NCI-H1092 treated with DMSO at 0.1 percent for 48 hours (cell line): ENCODE measurements around the gene CUEDC2.

Source experiments
- DNase-seq: peaks from one replicate; lab custom pipeline; 2025; lab: John Stamatoyannopoulos, UW

Gene CUEDC2

GRCh38 chr10:102432162-102432950 is at the start of gene CUEDC2:
Gene CUEDC2, minus strand, starts transcription at chr10:102432574. Its CDS starts 7,386 bp downstream, at chr10:102425188.
- peak; percentile 84 for DNase-seq

DNA sequence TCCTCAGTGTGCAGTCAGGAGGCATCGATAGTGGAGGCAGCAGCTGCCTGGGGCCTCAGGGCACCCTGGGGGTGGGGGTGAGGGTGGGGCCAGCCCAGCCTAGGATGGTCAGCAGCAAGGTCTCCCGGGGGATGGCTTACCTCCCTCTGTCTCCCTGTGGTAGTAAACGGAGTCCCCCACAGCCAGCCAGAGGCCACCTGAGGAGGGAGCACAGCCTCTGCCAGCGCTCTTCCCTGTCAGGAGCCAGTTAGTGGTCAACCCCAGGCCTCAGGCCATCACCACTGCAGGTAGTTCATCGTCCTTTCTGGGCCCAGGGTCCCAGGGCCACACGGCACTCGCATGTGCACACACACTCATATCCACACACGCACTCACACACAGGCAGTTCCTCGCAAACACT is 48.0 kb upstream of the CUEDC2 start:
- no peak for DNase-seq

- no peak for DNase-seq
These were observed 47.3 kb upstream of the CUEDC2 start for GRCh38 chr10:102479651-102480050.

DNA sequence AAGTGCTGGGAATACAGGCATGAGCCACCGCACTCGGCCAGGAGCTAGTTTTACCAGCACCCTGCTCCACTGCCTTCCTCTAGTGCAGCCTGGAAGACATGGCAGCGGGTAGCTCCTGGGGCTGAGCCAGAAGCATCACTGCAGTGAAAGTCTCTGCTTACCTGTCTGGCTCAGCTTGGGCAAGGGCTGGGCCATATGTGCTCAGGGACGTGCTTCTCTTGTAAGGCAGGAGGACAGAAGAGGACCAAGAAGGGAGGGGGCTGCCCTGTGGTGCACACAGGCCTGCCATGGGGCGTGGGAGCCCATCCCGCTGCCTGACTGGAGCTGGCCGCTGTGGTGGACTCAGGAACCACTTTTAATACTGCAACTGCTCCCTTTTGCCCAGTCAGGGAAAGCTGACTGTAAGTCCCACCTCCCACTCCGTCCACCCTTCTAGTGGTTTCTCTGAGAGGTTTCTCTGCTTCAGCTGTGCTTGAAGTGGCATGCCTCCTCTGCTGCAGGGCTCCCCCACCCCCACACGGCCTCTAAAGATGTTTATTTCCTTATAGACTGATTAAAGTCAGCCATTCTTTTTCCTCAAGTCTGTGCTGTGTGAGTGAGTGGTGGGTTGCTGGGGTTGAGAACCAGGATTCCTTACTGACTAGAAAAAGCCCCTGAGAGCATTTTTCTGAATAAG is 44.2 kb upstream of the CUEDC2 start:
- no peak for DNase-seq

DNA sequence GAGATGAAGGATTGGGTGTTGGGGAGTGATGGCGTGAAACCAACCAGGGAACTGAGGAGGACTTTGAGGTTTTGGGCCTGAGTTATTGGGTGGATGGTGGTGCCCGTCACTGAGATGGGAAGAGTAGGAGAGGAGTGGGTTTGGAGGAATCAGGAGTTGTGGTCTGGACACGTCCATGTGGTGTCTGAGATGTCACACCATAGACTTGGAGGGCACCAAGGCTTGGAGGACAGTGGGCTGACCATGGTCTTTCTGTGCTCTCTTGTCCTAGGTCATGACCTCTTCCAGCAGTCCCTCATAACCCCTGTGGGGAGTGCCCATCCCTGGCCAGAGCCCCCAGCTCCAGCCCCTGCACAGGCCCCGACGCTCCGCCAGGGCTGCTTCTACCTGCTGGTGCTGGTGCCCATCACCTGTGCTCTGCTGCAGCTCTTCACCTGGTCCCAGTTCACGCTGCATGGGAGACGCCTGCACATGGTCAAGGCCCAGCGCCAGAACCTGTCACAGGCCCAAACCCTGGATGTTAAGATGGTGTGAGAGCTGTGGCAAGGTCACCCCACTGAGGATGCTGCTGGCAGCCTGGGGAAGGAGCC is 43.2 kb upstream of the CUEDC2 start:
- no peak for DNase-seq

- no peak for DNase-seq
These were observed 41.3 kb upstream of the CUEDC2 start for GRCh38 chr10:102473445-102474331.

DNA sequence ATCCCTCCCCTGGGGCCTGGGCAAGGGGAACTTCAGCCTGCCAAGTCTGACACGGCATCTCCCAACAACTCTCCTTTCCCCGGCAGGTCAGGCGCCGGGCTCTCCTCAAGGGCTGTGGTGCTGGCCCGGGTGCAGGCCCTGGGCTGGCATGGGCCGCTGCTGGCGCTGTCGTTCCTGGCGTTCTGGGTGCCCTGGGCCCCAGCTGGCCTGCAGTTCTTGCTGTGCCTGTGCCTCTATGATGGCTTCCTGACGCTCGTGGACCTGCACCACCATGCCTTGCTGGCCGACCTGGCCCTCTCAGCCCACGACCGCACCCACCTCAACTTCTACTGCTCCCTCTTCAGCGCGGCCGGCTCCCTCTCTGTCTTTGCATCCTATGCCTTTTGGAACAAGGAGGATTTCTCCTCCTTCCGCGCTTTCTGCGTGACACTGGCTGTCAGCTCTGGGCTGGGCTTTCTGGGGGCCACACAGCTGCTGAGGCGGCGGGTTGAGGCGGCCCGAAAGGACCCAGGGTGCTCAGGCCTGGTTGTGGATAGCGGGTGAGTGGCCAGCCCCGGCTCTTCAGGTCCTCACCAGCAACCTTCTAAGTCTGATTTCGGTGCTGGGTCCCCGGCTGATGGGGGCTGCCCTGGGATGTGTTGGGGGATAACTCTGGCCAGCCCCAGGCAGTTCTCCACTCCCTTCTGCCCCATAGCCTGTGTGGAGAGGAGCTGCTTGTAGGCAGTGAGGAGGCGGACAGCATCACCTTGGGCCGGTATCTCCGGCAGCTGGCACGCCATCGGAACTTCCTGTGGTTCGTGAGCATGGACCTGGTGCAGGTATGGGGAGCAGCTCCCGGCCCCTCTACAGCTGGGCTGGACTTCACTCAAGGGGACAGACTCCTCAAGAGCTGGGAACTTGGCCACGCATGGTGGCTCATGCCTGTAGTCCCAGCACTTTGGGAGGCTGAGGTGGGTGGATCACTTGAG is 38.5 kb upstream of the CUEDC2 start:
- no peak for DNase-seq

- no peak for DNase-seq
These were observed 36.3 kb upstream of the CUEDC2 start for GRCh38 chr10:102468683-102469082.

GRCh38 chr10:102467971-102468438 is 35.6 kb upstream of the CUEDC2 start:
- DNase-seq: no peak

GRCh38 chr10:102467318-102467717 is 34.9 kb upstream of the CUEDC2 start:
- DNase-seq: no peak

GRCh38 chr10:102465466-102465865 is 33.1 kb upstream of the CUEDC2 start:
- no peak for DNase-seq

GRCh38 chr10:102463983-102464382 is 31.6 kb upstream of the CUEDC2 start:
- DNase-seq: no peak

- no peak for DNase-seq
These were observed 30.2 kb upstream of the CUEDC2 start for GRCh38 chr10:102462512-102463054.

DNA sequence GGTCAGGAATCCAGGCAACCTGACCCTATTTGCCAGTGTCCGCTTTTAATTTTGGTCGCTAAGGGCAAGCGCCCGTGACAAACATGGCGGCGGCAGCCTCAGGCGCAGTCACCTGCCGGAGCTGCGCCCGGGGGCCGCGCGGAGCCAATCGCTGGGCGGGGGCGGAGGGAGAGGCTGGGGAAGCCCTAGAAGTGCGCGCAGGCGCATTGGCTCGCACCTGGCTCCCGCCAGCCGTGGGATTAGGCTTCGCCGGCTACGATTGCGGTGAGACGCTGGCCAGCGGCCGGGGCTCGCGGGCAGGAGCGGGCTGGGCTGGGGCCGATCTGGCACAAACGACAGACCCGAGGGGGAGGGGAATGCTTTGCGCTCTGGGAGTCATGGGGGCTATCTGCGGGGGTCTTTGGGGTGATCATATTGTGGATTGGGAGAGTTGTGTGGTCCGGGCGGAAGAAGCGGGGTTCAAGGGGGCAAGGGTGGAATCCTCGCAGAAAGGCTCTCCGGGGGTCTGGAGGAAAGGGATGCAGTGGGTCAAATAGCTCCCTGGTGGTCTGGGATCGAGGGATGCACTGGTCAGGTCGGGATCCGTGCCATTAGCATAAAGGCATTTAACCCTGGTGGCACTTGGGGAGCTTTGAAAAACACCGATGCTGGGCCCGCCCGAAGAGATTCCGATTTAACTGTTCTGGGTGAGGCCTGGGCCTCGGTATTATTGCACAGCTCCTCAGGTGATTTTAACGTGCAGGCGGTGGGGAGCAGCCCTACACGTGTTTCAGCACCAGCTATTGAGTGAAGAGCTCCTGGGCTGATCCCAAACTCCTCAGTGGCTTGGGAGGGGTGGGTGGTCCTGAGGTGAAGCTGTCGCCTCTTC is 29.0 kb upstream of the CUEDC2 start:
- peak; percentile 86 for DNase-seq

GRCh38 chr10:102460836-102461186 is 28.4 kb upstream of the CUEDC2 start:
- peak; percentile 39 for DNase-seq

DNA sequence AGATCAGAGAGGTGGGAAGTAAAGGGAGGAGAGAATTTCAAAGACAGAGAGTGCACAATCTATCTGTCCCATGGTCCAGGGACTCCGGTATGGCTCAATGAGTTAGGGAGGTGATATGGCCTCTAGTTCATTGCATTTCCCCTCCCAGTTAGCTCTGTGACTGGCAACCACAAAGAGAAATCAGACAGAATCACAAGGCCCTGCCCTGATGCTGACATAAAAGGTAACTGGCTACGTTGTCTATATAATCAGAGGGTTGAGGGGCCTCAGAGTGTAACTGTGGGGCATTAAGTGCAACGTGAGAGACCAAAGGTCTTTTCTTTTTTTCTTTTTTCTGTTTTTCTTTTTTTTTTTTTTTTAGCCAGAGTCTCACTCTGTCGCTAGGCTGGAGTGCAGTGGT is 26.3 kb upstream of the CUEDC2 start:
- no peak for DNase-seq

DNA sequence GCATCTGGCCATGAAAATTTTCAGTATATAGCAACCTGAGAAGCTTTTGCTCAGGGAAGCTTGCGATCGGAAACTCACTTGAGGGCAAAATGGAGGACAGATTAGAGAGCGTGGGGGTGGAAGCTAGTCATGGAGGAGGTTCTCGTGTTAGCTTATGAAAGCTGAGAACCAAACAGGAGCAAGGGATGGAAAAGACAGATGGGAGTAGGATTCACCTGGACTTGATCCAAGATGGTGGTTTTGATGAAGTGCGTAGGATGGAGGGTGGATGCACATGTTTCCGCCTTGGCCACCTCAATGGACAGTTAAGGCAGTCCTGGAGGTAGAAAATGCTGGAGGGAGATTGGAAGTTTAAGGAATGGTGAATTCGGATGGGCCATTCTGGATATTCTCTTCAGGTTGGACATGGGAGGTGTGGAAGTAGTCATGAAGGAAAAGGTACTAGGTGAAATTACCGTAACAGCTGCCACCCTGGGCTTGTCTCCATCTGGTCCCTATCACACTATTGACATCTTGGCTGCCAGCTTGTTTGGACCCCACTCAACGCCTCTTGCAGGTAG is 25.3 kb upstream of the CUEDC2 start:
- no peak for DNase-seq

DNA sequence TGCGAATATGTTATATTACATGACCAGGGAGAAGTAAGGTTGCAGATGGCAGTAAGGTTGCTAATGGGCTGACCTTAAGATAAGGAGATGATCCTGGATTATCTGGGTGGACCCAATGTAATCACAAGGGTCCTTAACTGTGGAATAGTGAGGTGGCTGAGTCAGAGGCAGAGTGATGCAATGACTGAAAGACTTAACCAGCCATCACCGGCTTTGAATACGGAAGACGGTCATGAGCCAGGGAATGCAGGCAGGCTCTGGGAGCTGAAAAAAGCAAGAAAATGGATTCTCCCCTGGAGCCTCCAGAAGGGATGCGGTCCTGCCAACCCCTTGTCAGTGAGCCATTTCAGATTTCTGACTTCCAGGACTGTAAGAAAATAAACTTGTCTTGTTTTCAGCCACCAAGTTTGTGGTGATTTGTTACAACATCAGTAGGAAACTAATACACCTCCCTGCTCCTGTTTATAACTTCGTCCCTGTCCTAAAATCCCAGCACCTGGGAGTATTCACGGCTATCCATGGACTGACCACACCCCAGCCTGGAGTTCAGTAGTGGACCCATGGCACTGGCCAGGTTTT is 23.6 kb upstream of the CUEDC2 start:
- no peak for DNase-seq
